Uterus (tissue), 4 donors: Measurements from ENCODE around the gene IAPP. TPM values are rescaled to one million over a fixed set of nuclear protein-coding genes. Genes with fewer than 3 reads are reported as not detected.

Source experiments
- DNase-seq, 2 donors: peaks; one replicate each; pipeline ENCODE4 v3.0.0-alpha.2; 2019 to 2020
- H3K27ac ChIP-seq, 2 donors: fragments of 200-600 bp; sonication (generic); 1 replicate in 1 of 2; 2 replicates in 1 of 2; pipeline ENCODE4 v1.5.1; 2016 to 2018
- H3K27me3 ChIP-seq, 2 donors: fragments of 200-600 bp; sonication (generic); one replicate each; pipeline ENCODE4 v1.5.1; 2018 to 2019; ENCODE audit warnings: control low read depth in 1 of 2
- H3K36me3 ChIP-seq, 2 donors: fragments of 200-600 bp; sonication (generic); one replicate each; pipeline ENCODE4 v1.5.1; 2019; ENCODE audit warnings: control low read depth in 1 of 2
- H3K4me1 ChIP-seq, 2 donors: fragments of 200-600 bp; sonication (generic); one replicate each; pipeline ENCODE4 v1.5.1; 2018 to 2019; ENCODE audit warnings: control low read depth in 1 of 2
- H3K4me3 ChIP-seq, 2 donors: fragments of 200-600 bp; sonication (generic); 1 replicate in 1 of 2; 2 replicates in 1 of 2; pipeline ENCODE4 v1.5.1; 2018 to 2019; ENCODE audit warnings: mild to moderate bottlenecking in 1 of 2
- H3K9me3 ChIP-seq, 2 donors: fragments of 200-600 bp; sonication (generic); one replicate each; pipeline ENCODE4 v1.5.1; 2019; ENCODE audit warnings: control low read depth in 1 of 2
- CTCF ChIP-seq, 4 experiments: fragments of 200-600 bp in 2 of 4; fragments of 450-650 bp in 2 of 4; sonication (generic) in 2 of 4; IDR thresholded peaks; one replicate each; pipeline ENCODE4 v1.5.1; 2016 to 2019; ENCODE audit warnings: antibody characterized with exemption in 4 of 4, mild to moderate bottlenecking in 2 of 4, moderate library complexity in 1 of 4
- POLR2A ChIP-seq, 2 donors: fragments of 450-650 bp; IDR thresholded peaks; one replicate each; pipeline ENCODE4 v1.6.1; 2016; ENCODE audit warnings: antibody characterized with exemption in 2 of 2, mild to moderate bottlenecking in 1 of 2, moderate library complexity in 1 of 2
- intact Hi-C: fragments of 100-400 bp; cut with DNase I; formaldehyde crosslinking; loops from one replicate; pipeline ENCODE4 v1.15.1; 2023; ENCODE audit warnings: low total_unique reads
- total RNA-seq, 4 donors: library from RNA; depleted of rRNA in 3 of 4; stranded (reverse); fragments of >200 nt in 3 of 4; gene quantifications; one replicate each; pipeline versions ENCODE4 v1.1.0 to v1.2.4, GENCODE V29; 2014 to 2023
- donor health status: DM: yes; HTN: yes; CAD: no.

Gene IAPP
- total RNA-seq, 4 donors from 2014 or later = not detected

- intact Hi-C loops = no loop called here
Observed at GRCh38 chr12:21340403-21340802, 32.3 kb upstream of the IAPP start.

GRCh38 chr12:21341769-21342168 lies 30.9 kb upstream of the IAPP start:
- intact Hi-C loops = no loop called here
- H3K36me3 ChIP-seq = no peaks in the 10 kb centered on the region
- H3K4me3 ChIP-seq = no peak overlapping the region
- H3K4me1 ChIP-seq = no peaks in the 10 kb centered on the region
- H3K27ac ChIP-seq = no peak overlapping the region
- TF ChIP-seq CTCF (IDR thresholded peaks at IDR 0.05) (no peak), POLR2A (IDR thresholded peaks at IDR 0.05) (no peak)
- no peaks in the 10 kb centered on the region for H3K9me3 ChIP-seq
- DNase-seq = no peak
- H3K27me3 ChIP-seq = no peaks in the 10 kb centered on the region

More at GRCh38 chr12:21340403-21340802, 32.3 kb upstream of the IAPP start:
- no peak overlapping the region for H3K4me3 ChIP-seq
- no peaks in the 10 kb centered on the region for H3K36me3 ChIP-seq
- H3K9me3 ChIP-seq = no peaks in the 10 kb centered on the region
- DNase-seq = no peak
- H3K4me1 ChIP-seq = no peaks in the 10 kb centered on the region
- no peaks in the 10 kb centered on the region for H3K27me3 ChIP-seq
- no peak overlapping the region for H3K27ac ChIP-seq
- no peak for TF ChIP-seq POLR2A (IDR thresholded peaks at IDR 0.05)
- TF ChIP-seq CTCF (IDR thresholded peaks at IDR 0.05) = no peak

- TF ChIP-seq CTCF (IDR thresholded peaks at IDR 0.05) (no peak), POLR2A (IDR thresholded peaks at IDR 0.05) (no peak)
- Histone ChIP-seq H3K27me3 (no peaks in the 10 kb centered on the region), H3K9me3 (no peaks in the 10 kb centered on the region), H3K4me3 (no peak overlapping the region), H3K27ac (no peak overlapping the region), H3K4me1 (no peaks in the 10 kb centered on the region), H3K36me3 (no peaks in the 10 kb centered on the region)
- intact Hi-C loops = no loop called here
- no peak for DNase-seq
Observed at GRCh38 chr12:21343636-21344035, 29.1 kb upstream of the IAPP start.

GRCh38 chr12:21346542-21347205 lies 26.0 kb upstream of the IAPP start:
- no peaks in the 10 kb centered on the region for H3K4me1 ChIP-seq
- H3K4me3 ChIP-seq = no peak overlapping the region
- H3K9me3 ChIP-seq = no peaks in the 10 kb centered on the region
- intact Hi-C loops = no loop called here
- no peaks in the 10 kb centered on the region for H3K36me3 ChIP-seq
- no peak for DNase-seq
- H3K27ac ChIP-seq = no peak overlapping the region
- no peak for TF ChIP-seq POLR2A (IDR thresholded peaks at IDR 0.05)
- TF ChIP-seq CTCF (IDR thresholded peaks at IDR 0.05) = no peak
- no peaks in the 10 kb centered on the region for H3K27me3 ChIP-seq

GRCh38 chr12:21350975-21351374 lies 21.7 kb upstream of the IAPP start:
- no peak overlapping the region for H3K27ac ChIP-seq
- DNase-seq = no peak
- intact Hi-C loops = no loop called here
- H3K27me3 ChIP-seq = no peaks in the 10 kb centered on the region
- no peak overlapping the region for H3K4me3 ChIP-seq
- no peaks in the 10 kb centered on the region for H3K36me3 ChIP-seq
- no peak for TF ChIP-seq POLR2A (IDR thresholded peaks at IDR 0.05)
- H3K4me1 ChIP-seq = no peaks in the 10 kb centered on the region
- H3K9me3 ChIP-seq = no peaks in the 10 kb centered on the region

GRCh38 chr12:21353487-21353886 lies 19.2 kb upstream of the IAPP start:
- Histone ChIP-seq H3K4me1 (no peaks in the 10 kb centered on the region), H3K27me3 (no peaks in the 10 kb centered on the region), H3K9me3 (no peaks in the 10 kb centered on the region), H3K4me3 (no peak overlapping the region), H3K36me3 (no peaks in the 10 kb centered on the region), H3K27ac (no peak overlapping the region)
- DNase-seq = no peak
- intact Hi-C loops = no loop called here
- TF ChIP-seq CTCF (IDR thresholded peaks at IDR 0.05) (no peak), POLR2A (IDR thresholded peaks at IDR 0.05) (no peak)
